ENCODE data around the gene FABP7.
A peak's percentile ranks its signal among the peaks of the same experiment; 100 is the strongest.

FABP7 gene

GRCh38 chr6:122760330-122760729 is 19.2 kb upstream of the FABP7 start:
- DNase-seq, result no peak

DNA sequence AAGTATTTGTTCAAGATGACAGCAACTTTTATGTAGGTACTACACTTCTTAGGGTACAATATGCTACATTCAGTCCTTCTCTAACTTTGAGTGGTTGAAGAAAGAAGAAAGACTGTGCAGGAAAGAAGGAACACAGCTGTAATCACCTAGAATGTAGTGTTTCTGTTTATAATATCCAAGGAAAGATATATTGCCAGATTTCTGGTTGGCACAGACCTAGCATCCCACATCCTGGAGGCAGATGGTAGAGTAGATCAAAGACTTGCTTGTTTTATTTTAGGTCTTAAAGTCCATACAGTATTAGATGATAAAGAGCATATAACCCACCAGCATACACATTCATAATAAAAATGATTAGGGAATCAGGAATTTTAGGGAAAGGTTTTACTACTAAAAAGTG is 13.3 kb upstream of the FABP7 start:
- DNase-seq, result no peak

DNA sequence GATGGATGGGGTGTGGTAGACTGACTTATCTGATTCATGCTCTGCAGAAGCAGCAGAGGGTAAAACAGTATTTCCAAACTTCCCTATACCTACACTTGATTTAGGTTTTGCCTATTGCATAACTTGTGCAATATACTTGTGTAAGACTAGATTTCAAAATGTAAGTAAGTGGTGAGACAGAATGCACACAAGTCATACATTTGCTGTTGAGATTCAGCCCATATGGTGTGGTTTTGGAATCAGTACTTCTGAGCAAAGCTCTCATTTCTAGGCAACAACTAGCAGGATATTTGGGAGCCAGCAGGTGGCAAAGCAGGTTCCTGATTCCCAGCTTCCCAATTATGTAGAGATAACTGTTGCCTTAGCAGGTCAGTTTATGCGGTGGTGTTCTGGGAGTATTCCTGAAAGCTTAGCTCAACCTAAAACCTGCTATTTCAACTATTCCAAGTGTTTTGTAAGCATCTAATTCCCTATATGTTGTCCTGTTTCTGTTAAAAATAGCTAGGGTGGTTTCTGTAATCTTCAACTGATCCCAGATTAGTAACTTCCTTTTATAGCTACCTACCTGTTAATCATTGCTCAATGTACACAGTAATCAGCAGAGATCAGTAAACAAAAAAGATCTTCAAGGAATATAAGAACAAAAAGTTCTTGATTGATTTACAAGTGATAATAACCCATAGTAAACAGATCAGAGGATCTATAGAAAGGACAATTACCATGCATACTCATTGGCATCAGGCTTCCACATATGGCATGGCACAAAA is 8.5 kb upstream of the FABP7 start:
- DNase-seq, result peak; percentile 96

- no peak for DNase-seq
These were observed 6.6 kb upstream of the FABP7 start for GRCh38 chr6:122772724-122773415.

DNA sequence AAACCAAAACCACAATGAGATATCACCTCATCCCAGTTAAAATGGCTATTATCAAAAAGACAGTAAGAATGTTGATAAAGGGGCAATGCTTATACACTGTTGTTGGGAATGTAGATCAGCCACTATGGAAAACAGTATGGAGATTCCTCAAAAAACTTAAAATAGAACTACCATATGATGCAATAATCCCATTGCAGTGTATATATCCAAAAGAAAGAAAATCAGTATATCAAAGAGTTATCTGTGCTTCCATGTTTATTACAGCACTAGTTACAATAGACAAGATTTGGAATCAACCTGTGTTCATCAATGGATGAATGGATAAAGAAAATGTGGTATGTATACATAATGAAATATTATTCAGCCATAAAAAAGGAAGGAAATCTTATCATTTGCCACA is 3.5 kb upstream of the FABP7 start:
- no peak for DNase-seq

DNA sequence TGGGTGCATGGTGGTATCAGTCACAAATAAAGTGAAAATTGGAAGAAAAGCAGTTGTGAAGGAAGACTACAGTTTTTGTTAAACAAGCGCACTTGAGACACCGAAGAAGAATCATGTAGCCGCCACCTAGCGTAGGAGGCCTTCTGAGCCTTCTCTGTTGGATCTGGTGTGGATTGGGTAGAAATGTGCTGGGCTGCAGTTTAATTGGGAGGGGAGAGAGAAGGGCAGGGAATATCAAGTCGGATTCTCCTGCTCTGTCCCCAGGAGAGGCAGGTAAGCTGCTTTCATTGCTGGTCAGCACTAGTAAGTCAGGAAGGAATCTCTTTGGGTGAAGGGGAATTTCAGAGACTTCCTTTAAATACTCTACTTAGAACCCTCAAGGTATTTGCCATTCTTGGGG is 1.2 kb upstream of the FABP7 start:
- no peak for DNase-seq

DNA sequence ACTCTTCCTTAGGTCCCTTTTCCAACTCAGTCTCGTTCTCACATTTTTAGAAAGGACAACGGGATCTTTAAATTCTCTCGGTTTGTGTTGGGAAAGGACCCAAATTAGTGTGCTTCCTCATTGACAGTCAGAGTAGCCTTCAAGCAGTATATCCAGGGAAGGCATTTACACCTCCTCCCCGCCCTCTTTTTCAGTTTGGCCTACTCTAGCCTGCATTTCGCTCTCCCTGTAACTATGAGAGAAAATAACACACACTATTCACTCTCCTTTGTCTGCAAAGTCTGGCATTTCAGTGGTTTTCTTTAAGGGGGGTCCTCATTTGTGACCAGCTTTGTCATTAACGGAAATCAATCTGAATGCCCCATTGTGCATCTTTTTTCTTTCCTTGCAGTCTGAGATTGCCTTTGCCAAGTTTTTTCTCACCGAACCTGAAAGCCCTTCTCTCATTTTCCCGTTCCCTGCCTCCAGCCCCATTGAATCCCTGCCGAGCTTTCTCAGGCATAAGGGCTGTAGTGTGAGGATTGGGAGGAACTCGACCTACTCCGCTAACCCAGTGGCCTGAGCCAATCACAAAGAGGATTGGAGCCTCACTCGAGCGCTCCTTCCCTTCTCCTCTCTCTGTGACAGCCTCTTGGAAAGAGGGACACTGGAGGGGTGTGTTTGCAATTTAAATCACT is 393 bp upstream of the FABP7 start:
- no peak for DNase-seq

DNA sequence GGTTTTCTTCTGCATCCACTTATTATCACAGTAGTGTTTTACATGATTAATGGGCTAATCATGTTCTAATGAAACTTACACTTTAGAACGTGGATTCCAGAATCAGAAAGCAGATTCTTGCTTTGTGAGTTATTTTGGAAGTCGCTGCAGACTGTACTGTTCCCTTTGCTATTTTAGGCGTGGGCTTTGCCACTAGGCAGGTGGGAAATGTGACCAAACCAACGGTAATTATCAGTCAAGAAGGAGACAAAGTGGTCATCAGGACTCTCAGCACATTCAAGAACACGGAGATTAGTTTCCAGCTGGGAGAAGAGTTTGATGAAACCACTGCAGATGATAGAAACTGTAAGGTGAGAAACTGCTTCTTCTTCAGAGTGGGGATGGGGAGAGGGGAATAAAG is 598 bp downstream of the FABP7 start:
- DNase-seq, result no peak

GRCh38 chr6:122781716-122782115 is 2.2 kb downstream of the FABP7 start:
- DNase-seq, result no peak

DNA sequence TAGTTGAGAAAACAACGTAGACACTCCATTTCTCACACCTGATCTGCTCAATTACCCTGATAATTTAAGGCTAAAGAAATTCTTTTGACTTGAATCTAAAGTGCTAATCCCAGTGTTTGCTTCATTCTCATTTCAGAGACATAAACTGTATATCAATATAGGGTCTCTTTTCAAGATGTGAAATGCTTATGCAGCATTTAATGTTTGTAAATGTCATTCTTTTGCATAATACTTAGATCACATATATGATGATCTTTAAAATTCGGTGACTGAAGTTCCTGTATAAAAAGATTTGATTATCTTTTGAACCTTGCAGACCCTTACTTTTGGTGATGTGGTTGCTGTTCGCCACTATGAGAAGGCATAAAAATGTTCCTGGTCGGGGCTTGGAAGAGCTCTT is 3.9 kb downstream of the FABP7 start:
- no peak for DNase-seq

DNA sequence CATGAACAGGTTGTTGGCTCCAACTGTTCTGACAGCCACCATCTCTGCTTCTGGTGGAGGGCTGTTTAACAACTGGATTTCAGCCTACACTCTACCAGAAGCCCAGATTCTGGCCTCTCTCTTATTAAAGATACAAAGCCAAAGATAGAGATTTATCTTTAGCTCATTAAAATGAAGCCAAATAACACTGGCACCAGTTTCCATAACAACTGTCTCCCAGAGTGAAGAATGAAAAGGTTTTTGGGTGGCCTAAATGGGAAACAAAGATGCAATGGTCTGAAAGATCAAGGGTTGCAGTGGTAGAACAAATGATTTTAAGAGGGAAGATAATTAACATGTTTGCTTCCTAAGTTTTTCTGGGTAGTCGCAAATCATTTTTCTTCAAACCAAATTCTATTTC is 6.4 kb downstream of the FABP7 start:
- DNase-seq, result no peak

GRCh38 chr6:122787721-122788120 is 8.2 kb downstream of the FABP7 start:
- no peak for DNase-seq

DNA sequence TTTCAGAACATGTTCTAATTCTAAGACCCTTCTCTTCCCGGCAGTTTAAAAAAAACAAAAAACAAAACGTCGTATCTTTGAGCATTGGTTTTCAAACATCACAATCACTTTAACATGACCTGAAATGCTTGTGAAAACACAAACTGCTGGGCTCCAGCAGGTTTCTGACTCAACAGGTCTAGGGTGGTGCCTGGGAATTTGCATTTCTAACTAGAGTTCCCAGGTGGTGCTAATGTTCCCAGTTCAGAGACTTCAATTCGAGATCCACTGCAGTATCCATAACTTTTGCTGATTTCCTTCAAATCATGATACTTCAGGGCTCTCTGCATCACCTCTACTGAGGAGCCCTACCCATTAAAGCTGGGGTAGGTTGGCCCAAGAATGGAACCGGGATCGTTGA is 8.7 kb downstream of the FABP7 start:
- no peak for DNase-seq

- DNase-seq, result no peak
These were observed 9.2 kb downstream of the FABP7 start for GRCh38 chr6:122788663-122789181.

DNA sequence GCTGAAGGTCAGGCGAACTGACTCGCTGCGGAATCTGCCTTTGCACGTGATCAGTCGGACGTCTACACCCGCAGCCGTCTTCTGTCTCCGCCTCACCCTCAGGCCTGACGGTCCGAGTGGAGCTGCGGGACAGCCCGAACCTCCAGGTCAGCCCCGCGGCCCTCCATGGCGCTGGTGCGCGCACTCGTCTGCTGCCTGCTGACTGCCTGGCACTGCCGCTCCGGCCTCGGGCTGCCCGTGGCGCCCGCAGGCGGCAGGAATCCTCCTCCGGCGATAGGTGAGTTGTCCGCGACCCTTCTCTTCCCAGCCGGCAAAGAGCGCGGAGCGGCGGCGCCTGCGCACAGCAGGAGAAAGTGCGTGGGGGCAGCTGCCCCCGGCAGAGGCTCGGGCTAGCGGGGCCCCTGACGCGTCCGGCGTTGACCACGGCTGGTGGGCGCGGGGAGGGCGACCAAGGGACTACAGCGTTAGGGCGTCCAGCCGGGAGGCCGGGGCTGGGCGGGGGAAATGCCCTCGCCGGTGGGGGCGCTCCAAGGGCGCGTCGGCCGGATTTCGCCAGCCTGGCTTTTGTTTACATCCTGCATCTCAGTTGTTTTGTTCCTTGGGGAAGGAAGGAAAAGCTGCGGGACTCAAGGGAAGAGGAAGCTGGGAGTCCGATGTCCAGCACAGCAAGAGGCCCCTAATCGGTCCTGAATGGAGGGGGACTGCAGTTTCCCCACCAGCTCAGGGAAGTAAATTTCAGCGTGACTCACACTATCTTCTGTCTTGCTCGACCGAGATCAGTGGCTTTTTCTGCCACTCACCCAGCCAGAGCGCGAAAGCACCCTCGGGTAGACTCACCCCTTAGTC is 9.9 kb downstream of the FABP7 start, which contains the start of gene SMPDL3A:
Gene SMPDL3A (plus strand): TSS at position 77 of the 846 bp plus-strand sequence. CDS start 89 bp downstream, at position 166.
- peak; percentile 69 for DNase-seq

- no peak for DNase-seq
These were observed 10.5 kb downstream of the FABP7 start for GRCh38 chr6:122790028-122790422.

GRCh38 chr6:122790423-122791309 is 11.2 kb downstream of the FABP7 start:
- DNase-seq, result peak; percentile 92

DNA sequence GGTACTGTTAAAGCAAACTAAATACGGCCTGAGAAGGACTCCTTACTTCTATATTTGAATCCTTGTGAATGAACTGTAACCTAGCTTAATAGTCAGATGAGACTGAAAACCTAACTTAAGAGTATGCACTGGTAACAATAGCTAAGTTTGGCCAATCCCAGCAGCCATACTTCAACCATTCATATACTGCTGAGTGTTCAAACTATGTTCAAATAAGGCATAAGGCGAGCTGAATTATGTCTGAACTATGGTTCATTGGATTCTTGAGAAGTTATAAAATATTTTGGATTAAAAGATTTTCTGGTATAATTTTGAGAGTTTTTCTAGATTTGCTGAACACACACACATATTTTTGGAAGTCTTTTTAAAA is 11.8 kb downstream of the FABP7 start:
- DNase-seq, result no peak

GRCh38 chr6:122792766-122793165 is 13.2 kb downstream of the FABP7 start:
- no peak for DNase-seq

DNA sequence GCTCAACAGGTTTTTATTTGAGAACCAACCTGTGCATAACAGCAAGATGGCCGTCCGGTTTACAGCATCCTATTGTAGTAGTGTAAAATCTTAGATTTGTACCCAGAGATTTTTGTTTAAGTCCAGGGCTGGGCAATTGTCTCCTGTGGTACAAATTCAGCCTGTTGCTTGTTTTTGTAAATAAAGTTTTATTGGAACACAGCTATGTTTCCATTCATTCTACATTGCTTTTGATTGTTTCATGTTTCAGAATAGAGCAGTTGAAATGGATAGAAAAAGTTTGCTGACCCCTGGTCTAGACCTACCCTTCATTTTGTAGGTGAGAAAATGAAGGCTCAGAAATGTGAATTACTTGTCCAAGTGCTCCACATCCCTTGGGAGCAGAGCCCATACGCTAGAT is 18.0 kb downstream of the FABP7 start:
- DNase-seq, result no peak

DNA sequence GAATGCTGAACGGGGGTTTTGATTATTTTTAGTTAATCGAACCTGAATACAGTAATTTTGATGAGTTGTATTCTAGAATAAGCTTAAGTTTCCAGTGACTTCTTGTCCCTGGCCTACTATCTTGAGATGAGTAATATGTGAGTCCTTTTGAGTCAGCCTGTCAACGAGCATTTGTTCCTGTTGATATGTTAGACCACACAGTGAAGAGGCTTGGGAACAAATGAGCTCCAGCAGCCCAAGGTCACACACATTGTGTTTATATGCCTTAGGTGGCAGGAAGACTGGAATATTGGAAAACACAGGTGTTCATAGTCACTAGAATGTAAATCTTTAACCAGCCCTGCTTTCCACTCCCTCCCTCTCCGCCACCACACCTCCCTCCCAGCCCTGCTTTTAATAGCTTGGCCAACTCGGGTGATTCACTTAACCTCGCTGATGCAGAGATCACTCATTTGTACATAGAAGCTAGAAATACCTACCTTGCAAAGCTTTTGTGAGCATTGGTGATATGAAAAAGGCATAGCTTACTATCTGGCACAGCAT is 18.7 kb downstream of the FABP7 start:
- no peak for DNase-seq

Data from inflammatory macrophage treated with lipopolysaccharide for 4 hours (primary cell).